Stimulated activated CD8-positive, alpha-beta memory T cell treated with anti-CD3 and anti-CD28 coated beads, Interleukin-7, amount 100 ng/mL, for 24 hours (primary cell): ENCODE data around the gene CDH4.
"Not testable (repeated sequence)": the region's sequence is repeated elsewhere in the genome, so short reads cannot be mapped to it uniquely, and the experiment has no call there.

Experiments used
- DNase-seq: peaks from one replicate; pipeline ENCODE4 v3.0.0-alpha.2; 2020; ENCODE audit warnings: low read depth

The CDH4 gene

GRCh38 chr20:61387204-61387953, 135.3 kb downstream of the CDH4 start:
- DNase-seq, result no peak

- no peak for DNase-seq
Measured at GRCh38 chr20:61387954-61388348, 135.9 kb downstream of the CDH4 start.

- DNase-seq, result no peak
Measured at GRCh38 chr20:61389077-61389476, 137.0 kb downstream of the CDH4 start.

DNA sequence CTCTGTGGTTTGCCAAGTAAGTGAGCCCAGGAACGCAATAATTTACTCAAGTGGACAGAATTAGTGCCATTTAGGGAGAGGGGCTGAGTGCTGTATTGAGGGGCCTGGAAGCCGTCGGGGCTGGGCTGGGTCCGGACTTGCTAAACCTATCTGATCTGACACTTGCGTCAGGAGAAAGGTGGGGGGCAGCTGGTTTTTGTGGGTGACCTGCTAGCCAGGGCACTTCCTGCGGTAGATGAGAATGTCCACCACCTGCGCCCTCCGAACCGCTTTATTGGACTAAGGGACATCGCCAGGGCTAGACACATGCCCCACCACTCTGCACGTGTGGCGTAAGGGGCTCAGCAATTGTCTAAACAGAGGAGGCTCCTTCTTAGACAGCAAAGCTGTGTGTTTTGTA, 139.1 kb downstream of the CDH4 start:
- no peak for DNase-seq

DNA sequence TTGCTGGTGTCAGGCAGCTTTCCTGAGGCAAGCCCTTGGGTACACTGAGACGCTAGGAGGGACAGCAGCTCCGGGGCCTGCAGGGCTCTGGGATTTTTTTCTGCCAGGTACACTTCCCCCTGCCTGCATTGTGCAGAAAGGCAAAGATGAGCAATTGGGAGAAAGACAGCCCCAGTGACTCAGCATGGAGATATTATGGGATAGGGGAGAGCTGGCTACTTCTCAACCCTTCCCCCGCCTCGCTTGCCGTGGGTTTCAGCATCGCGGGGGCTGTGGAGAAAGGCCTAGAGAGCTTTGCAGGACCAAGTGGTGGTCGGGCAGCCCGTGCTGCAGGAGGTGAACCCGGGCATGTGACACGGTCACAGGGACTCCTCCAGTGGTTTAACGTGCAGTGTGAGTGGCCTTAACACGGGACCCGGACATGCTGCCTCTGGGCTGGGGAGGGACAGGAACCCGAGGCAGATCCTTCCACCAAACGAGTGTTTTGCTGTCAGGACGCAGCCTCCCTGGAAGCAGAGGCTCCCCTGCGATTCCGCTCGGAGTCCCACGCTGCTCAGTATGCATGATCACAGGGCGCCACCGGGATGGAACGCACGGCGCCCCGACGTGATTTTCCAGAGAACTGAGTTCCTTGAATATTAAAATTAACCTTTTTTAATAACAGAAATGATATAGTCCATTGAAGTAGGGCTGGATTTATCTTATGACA, 139.9 kb downstream of the CDH4 start:
- no peak for DNase-seq

DNA sequence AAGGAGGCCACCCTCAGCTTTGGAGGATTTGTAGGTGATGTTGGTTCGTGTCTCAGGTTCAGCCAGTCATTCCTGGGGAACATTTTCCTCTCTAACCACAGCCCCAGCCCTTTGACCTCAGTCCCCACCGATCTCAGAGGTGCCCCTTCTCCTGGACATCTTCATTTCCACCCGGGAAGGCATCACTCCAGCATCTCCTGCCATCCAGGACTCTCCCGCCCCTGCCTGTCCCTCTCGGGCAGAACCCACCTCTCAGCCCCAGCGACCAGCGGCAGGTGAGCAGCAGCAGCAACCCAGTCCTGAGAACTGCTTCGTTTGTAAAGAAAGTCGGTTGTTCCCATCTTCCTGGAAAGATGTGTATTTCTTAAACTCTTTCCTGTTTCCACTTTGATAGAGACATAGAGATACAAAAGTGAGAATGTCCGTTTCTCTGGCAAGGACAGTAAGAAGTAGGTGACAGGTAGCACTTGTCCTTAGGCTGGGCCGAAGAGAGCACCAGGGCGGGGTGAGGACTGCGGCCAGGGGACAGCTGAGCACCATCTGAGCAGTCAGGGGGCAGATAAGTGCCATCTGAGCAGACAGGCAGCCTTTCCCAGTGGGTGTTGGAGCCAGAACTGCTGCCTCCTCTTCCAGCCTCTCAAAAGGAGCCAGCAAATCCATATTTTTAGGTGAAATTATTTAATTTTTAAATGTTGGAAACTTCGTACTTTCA, 142.2 kb downstream of the CDH4 start:
- no peak for DNase-seq

DNA sequence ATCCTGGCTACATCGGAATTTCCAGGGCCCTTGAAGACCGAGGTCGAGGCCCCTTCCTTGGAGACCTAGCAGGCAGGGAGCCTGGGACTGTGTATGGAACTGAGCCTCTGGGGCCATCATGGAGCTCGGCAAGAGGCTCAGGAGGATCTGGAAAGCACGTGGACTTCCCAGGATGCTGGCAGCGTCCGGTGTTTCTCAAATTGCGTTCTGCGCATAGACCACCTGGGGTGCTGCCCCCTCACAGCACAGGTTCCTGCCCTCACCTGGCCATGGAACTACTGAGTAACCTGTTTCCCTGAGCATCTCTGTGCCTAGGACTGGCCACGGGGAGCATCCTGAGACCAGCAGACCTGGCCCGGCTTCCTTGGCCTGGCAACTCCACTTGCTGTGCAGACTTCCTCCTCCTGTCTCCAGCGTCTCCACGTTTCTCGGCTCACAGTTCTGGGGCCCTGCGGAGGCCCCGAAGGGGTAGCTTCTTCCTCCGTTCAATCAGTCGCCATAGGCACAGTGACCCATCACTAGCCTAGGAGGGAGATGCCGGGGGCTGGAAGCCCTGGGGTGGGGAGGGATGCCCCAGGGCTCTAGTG, 144.3 kb downstream of the CDH4 start:
- no peak for DNase-seq

- no peak for DNase-seq
Measured at GRCh38 chr20:61397146-61397545, 145.1 kb downstream of the CDH4 start.

- DNase-seq, result no peak
Measured at GRCh38 chr20:61397790-61398189, 145.7 kb downstream of the CDH4 start.

- no peak for DNase-seq
Measured at GRCh38 chr20:61399433-61399832, 147.4 kb downstream of the CDH4 start.

DNA sequence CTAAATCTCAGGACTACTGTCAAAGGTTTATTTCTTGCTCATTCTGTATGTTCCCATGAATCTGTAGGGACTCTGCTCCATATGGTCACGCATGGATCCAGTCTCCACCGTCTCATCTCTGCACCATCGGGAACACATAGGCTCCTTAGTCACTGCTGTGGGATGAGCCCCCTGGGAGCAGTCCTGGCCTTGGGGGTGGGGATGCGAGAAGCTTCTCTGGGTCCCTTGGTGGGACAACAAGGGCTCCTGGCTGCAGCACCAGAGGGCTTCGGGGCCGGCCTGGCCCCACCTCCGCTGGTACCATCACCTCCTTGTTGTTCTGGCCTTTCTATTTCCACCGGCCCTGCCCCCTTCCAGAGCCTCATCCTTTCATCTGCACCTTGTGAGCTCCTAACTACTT, 148.4 kb downstream of the CDH4 start:
- DNase-seq, result no peak

DNA sequence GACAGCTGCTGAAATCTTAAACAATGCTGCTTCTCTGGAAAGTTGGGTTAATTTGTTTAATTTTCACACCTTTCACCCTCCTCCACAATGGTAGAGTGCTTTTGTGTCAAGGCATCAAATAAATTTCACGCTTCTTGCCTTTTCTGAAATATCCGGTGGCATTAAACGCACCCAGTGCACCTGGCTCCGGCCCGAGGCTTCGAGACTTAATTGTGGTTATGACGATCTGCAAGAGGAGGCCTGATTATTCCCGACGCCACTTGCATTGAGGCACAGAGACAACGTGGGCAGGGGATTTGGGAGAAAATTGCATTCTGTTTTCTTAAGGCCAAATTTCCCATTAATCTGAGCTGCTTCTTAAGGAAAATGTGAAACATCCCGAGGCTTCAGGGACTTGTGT, 152.2 kb downstream of the CDH4 start:
- DNase-seq, result no peak

DNA sequence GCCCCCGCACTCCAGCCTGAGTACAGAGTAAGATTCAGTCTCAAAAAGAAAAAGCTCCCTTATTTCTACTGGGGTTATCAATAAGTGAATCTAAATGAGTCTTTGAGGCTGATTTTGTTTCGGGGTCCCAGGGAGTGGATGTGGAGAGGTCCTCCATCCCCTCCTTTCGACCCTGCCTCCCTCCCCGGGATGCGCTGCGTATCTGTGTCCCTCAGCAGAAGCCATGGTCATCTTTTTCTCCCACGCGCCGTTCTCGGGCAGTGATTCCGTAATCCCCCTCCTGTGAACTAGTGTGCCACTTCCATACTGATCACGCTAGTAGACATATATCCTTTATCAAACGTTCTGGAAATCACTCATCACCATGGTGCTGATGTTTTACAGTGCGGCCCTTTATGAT, 152.9 kb downstream of the CDH4 start:
- no peak for DNase-seq

GRCh38 chr20:61406773-61407172, 154.7 kb downstream of the CDH4 start:
- not testable (repeated sequence) for DNase-seq

GRCh38 chr20:61407561-61407960, 155.5 kb downstream of the CDH4 start:
- DNase-seq, result no peak

DNA sequence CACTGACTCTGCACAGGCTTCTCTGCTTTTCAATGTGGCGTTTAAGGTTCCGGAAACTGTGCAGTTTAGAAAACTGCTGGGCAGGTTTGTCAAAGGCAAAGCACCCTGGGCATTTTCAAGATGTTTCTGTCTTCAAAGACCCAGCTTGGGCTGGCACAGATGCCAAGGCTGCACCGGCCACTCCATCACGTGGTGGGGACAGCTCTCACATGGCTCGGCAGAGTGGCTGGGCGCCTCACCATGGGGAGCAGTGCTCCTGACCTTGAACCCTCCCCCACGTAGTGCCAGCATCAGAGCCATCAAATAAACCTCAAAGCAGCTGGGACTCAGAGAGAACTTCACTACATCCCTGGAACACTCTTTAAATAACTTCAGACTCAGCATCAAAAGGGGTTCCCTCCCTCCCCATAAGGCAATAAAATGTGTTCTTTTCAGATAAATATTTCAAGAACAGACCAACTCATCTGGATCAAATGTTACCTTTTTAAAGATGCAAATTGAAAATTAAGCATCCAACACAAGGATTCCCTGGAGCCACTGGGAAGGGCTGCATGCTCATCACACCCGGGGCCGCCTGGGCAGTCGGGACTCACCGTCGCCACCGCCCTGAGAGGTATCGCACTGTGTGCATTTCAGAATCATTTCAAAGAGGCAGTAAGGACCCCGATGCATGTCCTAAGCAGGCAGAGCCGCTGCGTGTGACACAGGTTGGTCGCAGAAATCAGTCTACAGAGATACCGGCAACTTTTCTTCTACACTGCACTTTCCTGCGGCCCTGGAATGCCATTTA, 157.1 kb downstream of the CDH4 start:
- DNase-seq, result no peak

DNA sequence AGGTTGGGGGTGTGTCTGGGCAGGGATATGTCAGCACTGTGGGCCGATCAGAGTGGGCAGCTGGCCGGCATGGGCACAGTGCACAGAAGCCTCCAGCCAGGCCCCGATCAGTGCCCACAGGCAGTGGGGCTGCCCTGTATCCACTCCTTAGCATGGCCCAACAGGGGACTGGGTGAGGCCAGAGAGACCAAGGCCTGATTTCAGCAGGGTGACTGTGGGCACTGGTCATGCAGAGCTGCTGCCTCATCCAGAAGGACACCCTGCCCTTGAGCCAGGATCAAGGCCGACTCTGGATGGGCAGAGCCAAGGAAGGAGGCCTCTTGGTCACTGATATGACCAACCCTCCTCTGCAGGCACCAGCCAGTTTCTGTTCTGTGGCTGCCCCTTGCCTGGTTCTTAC, 159.7 kb downstream of the CDH4 start:
- no peak for DNase-seq

- DNase-seq, result no peak
Measured at GRCh38 chr20:61413752-61414151, 161.7 kb downstream of the CDH4 start.

DNA sequence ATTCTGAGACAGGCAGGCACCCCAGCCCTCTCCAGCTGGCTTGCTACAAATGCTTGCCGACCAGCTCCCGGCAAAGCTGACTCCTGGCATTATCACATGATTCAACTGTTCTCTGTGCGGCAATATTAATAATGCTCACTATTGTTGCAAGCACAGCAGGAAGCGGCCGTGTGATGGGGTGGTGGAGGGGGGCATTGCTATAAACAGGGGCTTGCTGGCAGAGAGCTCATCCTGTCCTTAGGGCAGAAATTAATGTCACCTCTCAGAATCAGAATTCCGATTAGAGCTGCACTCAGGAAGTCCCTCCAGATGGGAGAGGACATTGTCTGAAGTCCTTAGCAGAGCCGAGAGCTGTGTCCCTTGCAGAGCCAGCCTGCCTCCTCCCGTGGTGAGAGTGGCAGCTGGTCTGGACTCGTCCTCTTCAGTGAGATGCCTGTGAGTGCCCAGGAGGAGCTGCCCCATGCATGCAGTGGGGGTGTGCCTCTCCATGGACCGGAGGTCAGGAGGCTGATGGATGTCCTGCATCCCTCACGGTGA, 162.5 kb downstream of the CDH4 start:
- DNase-seq, result no peak

DNA sequence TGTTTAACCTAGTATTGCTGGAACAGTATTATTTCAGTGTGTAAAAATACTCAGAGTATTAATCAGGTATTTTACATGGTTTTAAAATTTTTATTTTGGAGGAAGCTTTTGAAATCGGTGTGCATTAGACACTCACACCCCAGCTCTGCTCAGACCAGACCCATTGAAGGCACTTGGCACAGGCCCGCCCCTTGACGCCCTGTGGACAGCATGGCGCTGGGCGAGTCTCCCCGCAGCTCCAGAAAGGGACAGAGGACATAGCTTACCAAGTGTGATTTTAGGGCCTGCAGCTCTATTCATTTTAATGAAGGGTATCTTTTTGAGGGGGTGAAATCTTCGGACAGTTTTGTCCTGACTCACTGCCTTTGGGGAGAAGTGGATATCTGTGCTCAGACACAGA, 164.5 kb downstream of the CDH4 start:
- DNase-seq, result no peak

DNA sequence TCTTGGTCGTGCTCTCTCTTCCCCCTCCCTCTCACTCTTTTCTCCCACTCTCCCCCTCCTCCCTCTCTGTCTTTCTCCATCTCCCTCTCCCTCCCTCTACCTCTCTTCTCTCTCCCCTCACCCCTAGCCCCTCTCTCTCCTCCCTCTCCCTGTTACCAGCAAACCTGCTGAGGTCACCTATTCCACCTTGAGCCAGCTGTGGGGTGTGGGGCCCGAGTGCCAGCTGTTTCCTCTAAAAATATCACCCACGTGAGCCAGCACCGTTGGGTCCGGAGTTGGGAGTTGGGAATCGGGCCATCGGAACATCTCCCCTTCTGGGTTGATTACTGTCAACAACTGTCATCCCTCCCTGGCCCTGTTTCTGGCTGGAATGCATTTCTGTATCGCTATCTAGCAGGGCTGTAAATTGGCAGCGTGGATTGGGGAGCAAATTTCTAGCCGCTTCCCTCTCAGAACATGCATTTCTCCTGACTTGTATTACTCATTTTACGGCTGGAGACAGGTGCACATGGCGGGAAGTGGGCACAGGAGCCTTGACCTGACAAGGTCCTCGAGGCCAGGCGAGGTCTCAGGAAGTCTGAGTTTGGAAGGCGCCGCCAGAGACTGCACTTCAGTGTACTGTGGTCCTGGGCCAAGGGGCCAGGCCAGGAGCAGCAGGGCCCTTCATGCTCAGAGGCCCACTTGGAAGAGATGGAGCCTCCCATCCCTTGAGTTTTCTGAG, 165.3 kb downstream of the CDH4 start:
- no peak for DNase-seq
